Gastrocnemius medialis (tissue), 4 donors: ENCODE measurements around the gene TUBA3E. TPM values are rescaled to one million over a fixed set of nuclear protein-coding genes. Genes with fewer than 3 reads are reported as not detected.
"Not testable (repeated sequence)": the region's sequence is repeated elsewhere in the genome, so short reads cannot be mapped to it uniquely, and the experiment has no call there.

Source experiments
- ATAC-seq, 2 donors: fragments of 150-250 bp; one replicate each; pipeline ENCODE4 v1.9.1; 2016
- DNase-seq, 2 donors: peaks; one replicate each; pipeline ENCODE4 v3.0.0-alpha.2; 2019
- H3K27ac ChIP-seq, 4 donors: fragments of 200-600 bp; sonication (generic); 1 replicate in 1 of 4; 2 replicates in 3 of 4; pipeline ENCODE4 v1.5.1; 2016 to 2018; ENCODE audit warnings: mild to moderate bottlenecking in 2 of 4, moderate library complexity in 1 of 4
- H3K27me3 ChIP-seq, 3 donors: fragments of 200-600 bp; sonication (generic) in 2 of 3; 1 replicate in 1 of 3; 2 replicates in 2 of 3; pipeline versions ENCODE4 v1.5.1 to v1.6.0; 2016 to 2019; ENCODE audit warnings: mild to moderate bottlenecking in 1 of 3, moderate library complexity in 1 of 3
- H3K36me3 ChIP-seq, 2 donors: fragments of 200-600 bp; sonication (generic) in 1 of 2; one replicate each; pipeline ENCODE4 v1.5.1; 2017 to 2018
- H3K4me1 ChIP-seq, 2 donors: fragments of 200-600 bp; sonication (generic) in 1 of 2; one replicate each; pipeline ENCODE4 v1.5.1; 2016 to 2017; ENCODE audit warnings: mild to moderate bottlenecking in 2 of 2
- H3K4me3 ChIP-seq, 4 donors: fragments of 200-600 bp; sonication (generic) in 3 of 4; 1 replicate in 1 of 4; 2 replicates in 3 of 4; pipeline ENCODE4 v1.5.1; 2016 to 2019; ENCODE audit warnings: mild to moderate bottlenecking in 2 of 4
- H3K9me3 ChIP-seq, 3 donors: fragments of 200-600 bp; sonication (generic) in 2 of 3; 1 replicate in 1 of 3; 2 replicates in 2 of 3; pipeline ENCODE4 v1.5.1; 2016 to 2019
- POLR2A ChIP-seq, 2 donors: fragments of 450-650 bp; IDR thresholded peaks; one replicate each; pipeline ENCODE4 v1.6.1; 2017; ENCODE audit warnings: antibody characterized with exemption in 2 of 2, mild to moderate bottlenecking in 2 of 2, moderate library complexity in 2 of 2
- in situ Hi-C, 4 donors: fragments of 200-750 bp; cut with MboI; loops; one replicate each; pipeline versions ENCODE4 v1.15.0 to v1.8.0; 2017; ENCODE audit warnings: low sequenced_read_pairs in 4 of 4
- intact Hi-C: fragments of 100-400 bp; cut with DNase I; formaldehyde crosslinking; loops from one replicate; pipeline ENCODE4 v1.15.1; 2023; ENCODE audit warnings: low total_unique reads
- total RNA-seq, 4 donors: library from RNA; depleted of rRNA; stranded (reverse); fragments of >200 nt; gene quantifications; one replicate each; pipeline versions ENCODE4 v1.1.0 to v1.2.3, GENCODE V29; 2016
- TF ChIP-seq, protein P1 (sequence below), 5 experiments: fragments of 450-650 bp in 3 of 5; fragments of 200-600 bp in 2 of 5; sonication (generic) in 2 of 5; IDR thresholded peaks in 4 of 5; conservative IDR thresholded peaks in 1 of 5; 1 replicate in 4 of 5; 2 replicates in 1 of 5; pipeline ENCODE4 v1.5.1; 2016 to 2019; ENCODE audit warnings: antibody characterized with exemption in 5 of 5, mild to moderate bottlenecking in 3 of 5, moderate library complexity in 3 of 5

The TUBA3E gene
- total RNA-seq, result not detected

DNA sequence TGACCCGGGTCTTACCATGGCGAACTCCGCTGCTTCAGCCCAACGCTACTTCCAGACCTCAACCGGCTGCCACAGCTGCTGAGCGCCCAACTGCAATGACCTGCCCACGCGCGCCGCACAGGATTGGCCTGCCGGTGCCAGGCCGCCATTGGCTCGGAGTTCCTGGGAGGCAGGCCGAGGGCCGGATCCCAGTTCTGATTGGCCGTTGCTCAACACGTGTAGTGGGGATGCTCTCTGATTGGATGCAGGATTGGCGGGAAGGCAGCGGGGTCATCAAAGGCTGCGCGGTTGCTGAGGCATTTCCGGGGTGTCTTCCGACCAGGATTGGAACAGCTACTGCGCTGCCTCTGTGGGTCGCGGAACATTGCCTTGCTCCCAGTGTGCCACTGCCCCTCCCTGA lies at the start of gene TUBA3E:
TUBA3E (minus strand) TSS at position 97 of the 400 bp plus-strand sequence; CDS start at position 18, 79 bp downstream.
- in situ Hi-C loops (loop anchor here in 3 of 4 donors (25.0 kb wide), 1 partner anchor 139 kb away; the partner anchor contains the start of gene IMP4 (in 3 of the 3)), intact Hi-C loops (no loop called here)

DNA sequence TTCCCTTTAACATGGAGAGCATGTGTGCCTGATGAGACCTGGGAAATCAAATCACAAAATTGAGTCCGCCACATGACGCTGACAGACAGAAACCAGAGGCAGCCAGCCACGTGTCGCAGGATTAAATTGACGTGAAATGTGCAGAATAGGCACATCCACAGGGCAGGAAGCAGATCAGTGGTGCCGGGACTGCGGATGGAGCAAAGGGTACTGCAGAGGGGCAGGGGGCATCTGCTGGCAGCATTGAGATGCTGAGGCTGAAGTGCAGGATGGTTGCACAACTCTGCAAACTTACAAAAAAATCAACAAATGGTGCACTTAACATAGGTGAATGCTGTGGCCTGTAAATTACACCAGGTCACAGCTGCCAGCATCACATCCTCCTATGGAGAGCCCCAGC lies 48.2 kb upstream of the TUBA3E start:
- Histone ChIP-seq H3K4me1 (no peaks in the 10 kb centered on the region), H3K27me3 (peaks cover 0 to 16% (median 15%) of the 10 kb centered on the region in 3 donors), H3K9me3 (no peaks in the 10 kb centered on the region), H3K4me3 (no peak overlapping the region), H3K36me3 (no peaks in the 10 kb centered on the region), H3K27ac (no peak overlapping the region)
- no peak for TF ChIP-seq POLR2A (IDR thresholded peaks at IDR 0.05)
- TF ChIP-seq, protein P1, sequence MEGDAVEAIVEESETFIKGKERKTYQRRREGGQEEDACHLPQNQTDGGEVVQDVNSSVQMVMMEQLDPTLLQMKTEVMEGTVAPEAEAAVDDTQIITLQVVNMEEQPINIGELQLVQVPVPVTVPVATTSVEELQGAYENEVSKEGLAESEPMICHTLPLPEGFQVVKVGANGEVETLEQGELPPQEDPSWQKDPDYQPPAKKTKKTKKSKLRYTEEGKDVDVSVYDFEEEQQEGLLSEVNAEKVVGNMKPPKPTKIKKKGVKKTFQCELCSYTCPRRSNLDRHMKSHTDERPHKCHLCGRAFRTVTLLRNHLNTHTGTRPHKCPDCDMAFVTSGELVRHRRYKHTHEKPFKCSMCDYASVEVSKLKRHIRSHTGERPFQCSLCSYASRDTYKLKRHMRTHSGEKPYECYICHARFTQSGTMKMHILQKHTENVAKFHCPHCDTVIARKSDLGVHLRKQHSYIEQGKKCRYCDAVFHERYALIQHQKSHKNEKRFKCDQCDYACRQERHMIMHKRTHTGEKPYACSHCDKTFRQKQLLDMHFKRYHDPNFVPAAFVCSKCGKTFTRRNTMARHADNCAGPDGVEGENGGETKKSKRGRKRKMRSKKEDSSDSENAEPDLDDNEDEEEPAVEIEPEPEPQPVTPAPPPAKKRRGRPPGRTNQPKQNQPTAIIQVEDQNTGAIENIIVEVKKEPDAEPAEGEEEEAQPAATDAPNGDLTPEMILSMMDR (IDR thresholded peaks at IDR 0.05 in 4 of 5, conservative IDR thresholded peaks at IDR 0.05 in 1 of 5), result no peak
- ATAC-seq (no peak), DNase-seq (no peak)
- in situ Hi-C loops (no loop called here), intact Hi-C loops (no loop called here)

More for the DNA sequence above, at the start of gene TUBA3E:
- H3K36me3 ChIP-seq, result no peaks in the 10 kb centered on the region
- no peak within 1 kb of the TSS for H3K27ac ChIP-seq
- H3K27me3 ChIP-seq, result no peaks in the 10 kb centered on the region
- H3K4me3 ChIP-seq, result no peak within 1 kb of the TSS
- no peaks in the 10 kb centered on the region for H3K4me1 ChIP-seq
- ATAC-seq (no peak), DNase-seq (no peak)
- no peak for TF ChIP-seq POLR2A (IDR thresholded peaks at IDR 0.05)
- H3K9me3 ChIP-seq, result no peaks in the 10 kb centered on the region

DNA sequence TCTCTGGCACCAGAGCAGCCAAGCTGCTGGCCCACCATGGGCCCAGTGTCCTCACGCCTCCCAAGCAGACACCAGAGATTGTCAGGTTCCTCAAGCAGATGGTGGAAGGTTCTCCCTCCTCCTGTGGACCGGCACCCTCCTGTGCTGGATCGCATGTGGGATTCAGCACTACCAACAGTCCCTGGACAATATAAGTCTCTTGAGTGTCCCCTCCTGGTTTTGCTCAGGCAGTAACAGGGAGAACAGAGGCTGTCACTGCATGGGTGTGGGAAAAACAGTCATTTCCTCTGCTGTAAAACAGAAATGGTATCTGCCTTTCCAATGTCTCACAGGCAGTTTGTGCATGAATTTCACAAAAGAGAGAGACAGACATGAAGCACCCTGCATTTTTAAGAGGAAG lies 47.7 kb upstream of the TUBA3E start:
- TF ChIP-seq, protein P1 (IDR thresholded peaks at IDR 0.05 in 4 of 5, conservative IDR thresholded peaks at IDR 0.05 in 1 of 5), result no peak
- TF ChIP-seq POLR2A (IDR thresholded peaks at IDR 0.05), result no peak
- in situ Hi-C loops (no loop called here), intact Hi-C loops (no loop called here)
- H3K36me3 ChIP-seq, result no peaks in the 10 kb centered on the region
- peaks cover 0 to 15% (median 12%) of the 10 kb centered on the region in 3 donors for H3K27me3 ChIP-seq
- H3K4me3 ChIP-seq, result no peak overlapping the region
- DNase-seq, result no peak
- H3K4me1 ChIP-seq, result no peaks in the 10 kb centered on the region
- no peak overlapping the region for H3K27ac ChIP-seq
- no peaks in the 10 kb centered on the region for H3K9me3 ChIP-seq
- ATAC-seq, result no peak

DNA sequence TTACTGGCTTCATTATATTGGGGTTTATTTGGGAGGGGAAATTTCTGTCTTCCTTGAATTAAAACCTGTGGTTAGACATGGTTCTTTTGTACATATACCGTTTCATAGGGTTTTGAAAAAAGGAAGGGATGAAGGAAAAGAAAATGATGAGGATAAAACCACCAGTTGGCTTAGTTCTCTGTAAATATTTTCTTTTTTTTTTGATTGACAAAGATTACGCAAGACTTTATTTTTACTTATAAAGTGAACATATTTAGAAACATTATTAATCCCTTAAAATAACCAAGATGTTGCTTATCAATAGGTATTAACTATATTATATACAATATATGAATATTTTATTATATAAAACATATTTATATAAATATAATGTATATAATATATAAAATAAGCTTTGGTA lies 45.1 kb upstream of the TUBA3E start:
- H3K4me1 ChIP-seq, result no peaks in the 10 kb centered on the region
- no peak overlapping the region for H3K4me3 ChIP-seq
- H3K9me3 ChIP-seq, result no peaks in the 10 kb centered on the region
- in situ Hi-C loops (no loop called here), intact Hi-C loops (no loop called here)
- peaks cover 0 to 1% (median under 1%) of the 10 kb centered on the region in 3 donors for H3K27me3 ChIP-seq
- ATAC-seq (no peak), DNase-seq (no peak)
- no peaks in the 10 kb centered on the region for H3K36me3 ChIP-seq
- no peak overlapping the region for H3K27ac ChIP-seq
- no peak for TF ChIP-seq POLR2A (IDR thresholded peaks at IDR 0.05)
- TF ChIP-seq, protein P1 (IDR thresholded peaks at IDR 0.05 in 4 of 5, conservative IDR thresholded peaks at IDR 0.05 in 1 of 5), result no peak

DNA sequence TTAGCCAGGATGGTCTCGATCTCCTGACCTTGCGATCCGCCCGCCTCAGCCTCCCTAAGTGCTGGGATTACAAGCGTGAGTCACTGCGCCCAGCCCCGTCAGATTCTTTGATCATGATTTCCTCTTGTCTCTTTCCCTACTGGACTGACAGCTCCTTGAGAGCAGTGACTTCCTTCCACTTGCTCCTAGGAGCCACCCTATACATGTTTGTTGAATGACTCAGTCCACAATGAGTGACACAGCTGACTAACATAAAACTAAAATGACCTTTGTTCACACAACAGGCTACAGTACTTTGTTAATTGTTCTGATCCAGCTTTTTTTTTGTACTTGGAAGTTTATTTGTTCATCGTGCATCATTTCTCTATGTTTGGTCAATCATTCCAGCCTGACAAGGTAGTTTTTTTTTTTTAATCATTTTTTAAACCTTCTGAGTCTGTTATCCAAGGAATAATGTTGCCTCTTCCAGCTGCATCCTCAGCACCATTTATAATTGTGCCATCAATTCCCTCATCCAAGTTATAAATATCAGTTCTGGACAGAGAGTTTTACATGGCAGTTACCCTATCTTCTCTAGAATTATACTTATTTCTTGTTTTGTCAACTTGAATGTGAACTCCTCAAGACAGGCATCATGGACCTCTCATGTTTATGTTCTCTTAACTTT lies 42.9 kb upstream of the TUBA3E start:
- Histone ChIP-seq H3K27me3 (no peaks in the 10 kb centered on the region), H3K27ac (no peak overlapping the region), H3K4me3 (no peak overlapping the region), H3K9me3 (no peaks in the 10 kb centered on the region), H3K36me3 (no peaks in the 10 kb centered on the region), H3K4me1 (no peaks in the 10 kb centered on the region)
- in situ Hi-C loops (no loop called here), intact Hi-C loops (no loop called here)
- TF ChIP-seq, protein P1 (IDR thresholded peaks at IDR 0.05 in 4 of 5, conservative IDR thresholded peaks at IDR 0.05 in 1 of 5), result no peak
- TF ChIP-seq POLR2A (IDR thresholded peaks at IDR 0.05), result no peak
- DNase-seq (no peak), ATAC-seq (no peak)

DNA sequence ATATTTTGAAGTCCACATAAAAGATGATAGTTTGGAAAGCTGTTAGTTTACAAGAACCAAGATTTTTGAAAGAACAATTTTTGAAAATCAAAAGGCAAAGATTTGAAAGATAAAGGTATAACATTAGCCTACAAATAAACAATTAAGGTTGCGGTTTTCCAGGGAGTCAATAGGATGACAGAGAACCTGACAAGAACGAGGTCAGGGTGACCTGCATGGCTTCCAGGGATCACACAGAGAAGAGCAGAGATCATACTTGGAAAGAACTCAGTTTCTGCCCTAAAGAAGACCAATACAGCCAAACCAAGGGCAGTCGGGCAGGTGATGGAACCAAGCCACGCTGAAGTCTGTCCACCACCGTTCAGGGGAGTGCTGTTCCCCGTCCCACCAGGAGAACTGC lies 41.3 kb upstream of the TUBA3E start:
- H3K36me3 ChIP-seq, in situ Hi-C loops, H3K9me3 ChIP-seq, H3K27me3 ChIP-seq, DNase-seq, ATAC-seq, H3K4me3 ChIP-seq, H3K4me1 ChIP-seq, intact Hi-C loops, H3K27ac ChIP-seq: not testable (repeated sequence)

DNA sequence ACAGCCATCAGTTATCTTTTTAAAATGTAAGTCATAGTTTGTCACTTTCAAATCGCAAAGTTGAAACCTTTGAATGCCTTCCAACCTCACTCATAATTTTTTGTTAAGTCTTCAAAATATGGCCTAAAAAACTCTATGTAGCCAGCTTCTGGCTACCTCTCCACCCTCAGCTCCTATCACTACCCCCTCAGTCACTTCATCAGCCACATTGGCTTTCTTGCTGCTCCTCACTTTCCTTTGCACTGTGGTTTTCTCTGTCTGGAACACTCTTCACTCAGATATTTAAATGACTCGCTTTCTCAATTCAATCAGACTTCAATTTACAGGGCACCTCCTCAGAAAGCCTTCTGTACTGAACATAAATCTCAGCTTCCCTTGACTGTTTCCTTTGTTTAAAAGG lies 34.8 kb upstream of the TUBA3E start:
- ATAC-seq, H3K4me1 ChIP-seq, H3K9me3 ChIP-seq, in situ Hi-C loops, H3K27ac ChIP-seq, H3K4me3 ChIP-seq, DNase-seq, H3K27me3 ChIP-seq, H3K36me3 ChIP-seq, intact Hi-C loops: not testable (repeated sequence)
